GM19043 (cell line): ENCODE data around the gene MIPEP.
A peak's percentile ranks its signal among the peaks of the same experiment; 100 is the strongest.
"Not testable (repeated sequence)": the region's sequence is repeated elsewhere in the genome, so short reads cannot be mapped to it uniquely, and the experiment has no call there.

Experiments used
- ATAC-seq: cut with Tn5 transposase; IDR thresholded peaks from one replicate; pipeline ENCODE4 v1.9.1; 2021; ENCODE audit warnings: low read depth; ENCODE audit not compliant: unreplicated experiment

The MIPEP gene

GRCh38 chr13:23752111-23753001 lies 136.8 kb downstream of the MIPEP start:
- ATAC-seq, result peak; percentile 62

- no peak for ATAC-seq
Observed at GRCh38 chr13:23751195-23751594, 138.0 kb downstream of the MIPEP start.

- no peak for ATAC-seq
Observed at GRCh38 chr13:23750383-23751121, 138.6 kb downstream of the MIPEP start.

- ATAC-seq, result no peak
Observed at GRCh38 chr13:23749288-23749873, 139.8 kb downstream of the MIPEP start.

GRCh38 chr13:23748109-23748990 lies 140.8 kb downstream of the MIPEP start:
- no peak for ATAC-seq

GRCh38 chr13:23746141-23746540 lies 143.1 kb downstream of the MIPEP start:
- ATAC-seq, result not testable (repeated sequence)

- ATAC-seq, result no peak
Observed at GRCh38 chr13:23744315-23744714, 144.9 kb downstream of the MIPEP start.

- ATAC-seq, result no peak
Observed at GRCh38 chr13:23743278-23744076, 145.7 kb downstream of the MIPEP start.

- no peak for ATAC-seq
Observed at GRCh38 chr13:23741879-23742510, 147.2 kb downstream of the MIPEP start.

GRCh38 chr13:23740002-23740401 lies 149.2 kb downstream of the MIPEP start:
- no peak for ATAC-seq

GRCh38 chr13:23739596-23739995 lies 149.6 kb downstream of the MIPEP start:
- no peak for ATAC-seq

GRCh38 chr13:23736541-23736940 lies 152.7 kb downstream of the MIPEP start:
- no peak for ATAC-seq

GRCh38 chr13:23735329-23735728 lies 153.9 kb downstream of the MIPEP start:
- ATAC-seq, result no peak

- no peak for ATAC-seq
Observed at GRCh38 chr13:23731709-23732108, 157.5 kb downstream of the MIPEP start.

- ATAC-seq, result no peak
Observed at GRCh38 chr13:23730251-23730650, 158.9 kb downstream of the MIPEP start.

GRCh38 chr13:23729531-23729930 lies 159.7 kb downstream of the MIPEP start:
- no peak for ATAC-seq

GRCh38 chr13:23728807-23729206 lies 160.4 kb downstream of the MIPEP start:
- ATAC-seq, result no peak

- ATAC-seq, result no peak
Observed at GRCh38 chr13:23725922-23726321, 163.3 kb downstream of the MIPEP start.
